ENCODE data around the gene LYG2. TPM values are rescaled to one million over a fixed set of nuclear protein-coding genes. Genes with fewer than 3 reads are reported as not detected.

The LYG2 gene
- total RNA-seq = not detected in 2 replicates

GRCh38 chr2:99255491-99256318 lies at the start of gene LYG2:
LYG2 (minus strand) TSS chr2:99255666; CDS start chr2:99254260, 1,406 bp downstream.

GRCh38 chr2:99301097-99301496 lies 45.6 kb upstream of the LYG2 start, which contains the start of gene LYG1:
LYG1 (minus strand) TSS chr2:99301197; CDS start chr2:99295670, 5,527 bp downstream.

Other genes starting within 250 kb of the LYG2 start
- 0.09 TPM in 1 of 2 replicates, not detected in the other for gene C2orf15, start 114.0 kb downstream of the LYG2 start, total RNA-seq
- 3.4 and 4.3 TPM in 2 replicates for gene TSGA10, start 100.7 kb downstream of the LYG2 start, total RNA-seq
- 4.6 and 6.2 TPM in 2 replicates for gene LIPT1, start 100.7 kb downstream of the LYG2 start, total RNA-seq
- gene MITD1, start 74.6 kb downstream of the LYG2 start, total RNA-seq = 22.2 and 25.7 TPM in 2 replicates
- gene MRPL30, start 74.5 kb downstream of the LYG2 start, total RNA-seq = 28.4 and 38.1 TPM in 2 replicates
- 0.18 and 0.43 TPM in 2 replicates for gene LYG1, start 45.5 kb upstream of the LYG2 start, total RNA-seq
- 38.9 and 45.1 TPM in 2 replicates for gene TXNDC9, start 80.7 kb upstream of the LYG2 start, total RNA-seq
- gene EIF5B, start 81.7 kb upstream of the LYG2 start, total RNA-seq = 13.8 and 20.6 TPM in 2 replicates
- 21.3 and 27.9 TPM in 2 replicates for gene REV1, start 234.4 kb upstream of the LYG2 start, total RNA-seq